Calu3 (cell line): Measurements from ENCODE around the gene LHX4. TPM values are rescaled to one million over a fixed set of nuclear protein-coding genes. Genes with fewer than 3 reads are reported as not detected.

Experiments
- BruUV-seq: library from RNA; stranded (reverse); fragments of 400-500 nt; replicated peaks from 2 replicates; lab custom pipeline; 2021; lab: Mats Ljungman, UMichigan
- CTCF ChIA-PET: fragments of 300-600 bp; sonication (Branson Sonifier 250); formaldehyde crosslinking; loops from one replicate; lab custom pipeline; 2022; ENCODE audit warnings: antibody characterized with exemption; lab: Charles Lee
- DNase-seq: peaks from one replicate; pipeline ENCODE4 v3.0.0; 2022
- H3K27ac Mint-ChIP-seq: one replicate; pipeline ENCODE4 v1.8.0; 2022; ENCODE audit warnings: mixed read lengths; ENCODE audit not compliant: unreplicated experiment
- H3K27me3 Mint-ChIP-seq: one replicate; pipeline ENCODE4 v1.8.0; 2022; ENCODE audit warnings: mixed read lengths; ENCODE audit not compliant: unreplicated experiment
- H3K36me3 Mint-ChIP-seq: one replicate; pipeline ENCODE4 v1.8.0; 2022; ENCODE audit warnings: mild to moderate bottlenecking, moderate library complexity, mixed read lengths; ENCODE audit not compliant: insufficient read depth, unreplicated experiment
- H3K4me1 Mint-ChIP-seq: one replicate; pipeline ENCODE4 v1.8.0; 2022; ENCODE audit warnings: mild to moderate bottlenecking, low read depth, mixed read lengths; ENCODE audit not compliant: unreplicated experiment
- H3K4me3 Mint-ChIP-seq: one replicate; pipeline ENCODE4 v1.8.0; 2022; ENCODE audit warnings: mild to moderate bottlenecking, low read depth, moderate library complexity, mixed read lengths; ENCODE audit not compliant: unreplicated experiment
- H3K9me3 Mint-ChIP-seq: one replicate; pipeline ENCODE4 v1.8.0; 2022; ENCODE audit warnings: low read depth, mixed read lengths; ENCODE audit not compliant: unreplicated experiment
- intact Hi-C: fragments of 100-400 bp; cut with micrococcal nuclease; formaldehyde crosslinking; loops from one replicate; pipeline ENCODE4 v1.10.0; 2022; ENCODE audit not compliant: unreplicated experiment
- total RNA-seq: library from RNA; stranded (reverse); gene quantifications from 2 replicates; pipeline ENCODE4 v1.2.3, GENCODE V29; 2022
- TF ChIP-seq, protein P1 (sequence below): fragments of 200-600 bp; IDR thresholded peaks from one replicate; pipeline ENCODE4 v1.8.0; 2022; ENCODE audit warnings: antibody characterized with exemption; ENCODE audit not compliant: unreplicated experiment

The LHX4 gene
- total RNA-seq, 1 experiment from 2014 or later = 0.19 TPM

DNA sequence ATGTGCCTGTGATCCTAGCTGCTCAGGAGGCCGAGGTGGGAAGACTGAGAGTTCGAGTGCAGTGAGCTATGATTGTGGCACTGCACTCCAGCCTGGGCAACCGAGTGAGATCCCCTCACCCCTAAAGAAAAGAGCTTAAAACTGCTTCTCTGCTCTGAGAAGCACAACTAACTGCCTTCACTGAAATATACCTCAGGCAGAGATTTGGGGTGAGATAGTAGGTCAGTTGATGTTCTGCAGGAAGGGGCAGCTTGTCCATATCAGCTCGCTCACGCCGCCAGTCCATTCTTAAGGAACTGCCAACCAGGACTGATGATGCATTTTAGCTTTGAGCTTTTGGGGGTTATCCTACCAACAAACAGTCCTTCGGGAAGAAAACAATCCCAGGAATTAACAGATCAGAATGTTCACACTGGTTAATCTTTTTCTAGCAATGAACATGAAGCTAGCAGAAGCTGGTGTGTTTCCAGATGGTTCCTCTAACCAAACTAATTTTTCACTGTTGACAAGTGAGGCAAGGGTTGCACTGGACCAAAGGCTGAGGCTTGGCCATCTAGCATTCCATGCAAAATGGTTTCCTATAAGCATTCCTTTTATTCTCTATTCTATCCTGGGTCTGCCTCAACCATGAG is 31.6 kb downstream of the LHX4 start:
- no TSS peak for BruUV-seq
- H3K4me3 Mint-ChIP-seq = no peak overlapping the region
- TF ChIP-seq, protein P1, sequence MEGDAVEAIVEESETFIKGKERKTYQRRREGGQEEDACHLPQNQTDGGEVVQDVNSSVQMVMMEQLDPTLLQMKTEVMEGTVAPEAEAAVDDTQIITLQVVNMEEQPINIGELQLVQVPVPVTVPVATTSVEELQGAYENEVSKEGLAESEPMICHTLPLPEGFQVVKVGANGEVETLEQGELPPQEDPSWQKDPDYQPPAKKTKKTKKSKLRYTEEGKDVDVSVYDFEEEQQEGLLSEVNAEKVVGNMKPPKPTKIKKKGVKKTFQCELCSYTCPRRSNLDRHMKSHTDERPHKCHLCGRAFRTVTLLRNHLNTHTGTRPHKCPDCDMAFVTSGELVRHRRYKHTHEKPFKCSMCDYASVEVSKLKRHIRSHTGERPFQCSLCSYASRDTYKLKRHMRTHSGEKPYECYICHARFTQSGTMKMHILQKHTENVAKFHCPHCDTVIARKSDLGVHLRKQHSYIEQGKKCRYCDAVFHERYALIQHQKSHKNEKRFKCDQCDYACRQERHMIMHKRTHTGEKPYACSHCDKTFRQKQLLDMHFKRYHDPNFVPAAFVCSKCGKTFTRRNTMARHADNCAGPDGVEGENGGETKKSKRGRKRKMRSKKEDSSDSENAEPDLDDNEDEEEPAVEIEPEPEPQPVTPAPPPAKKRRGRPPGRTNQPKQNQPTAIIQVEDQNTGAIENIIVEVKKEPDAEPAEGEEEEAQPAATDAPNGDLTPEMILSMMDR = no peak
- intact Hi-C loops = no loop called here
- H3K27ac Mint-ChIP-seq = no peak overlapping the region
- H3K36me3 Mint-ChIP-seq = peaks cover 8% of the 10 kb centered on the region
- CTCF ChIA-PET = interaction anchor here (1.3 to 1.5 kb wide), 3 partner anchors 8 to 240 kb away, joined by 3 to 7 read pairs (median 4); no protein-coding TSS in a partner anchor
- no peak for DNase-seq
- no peaks in the 10 kb centered on the region for H3K9me3 Mint-ChIP-seq
- peaks cover 64% of the 10 kb centered on the region for H3K27me3 Mint-ChIP-seq
- no peaks in the 10 kb centered on the region for H3K4me1 Mint-ChIP-seq

DNA sequence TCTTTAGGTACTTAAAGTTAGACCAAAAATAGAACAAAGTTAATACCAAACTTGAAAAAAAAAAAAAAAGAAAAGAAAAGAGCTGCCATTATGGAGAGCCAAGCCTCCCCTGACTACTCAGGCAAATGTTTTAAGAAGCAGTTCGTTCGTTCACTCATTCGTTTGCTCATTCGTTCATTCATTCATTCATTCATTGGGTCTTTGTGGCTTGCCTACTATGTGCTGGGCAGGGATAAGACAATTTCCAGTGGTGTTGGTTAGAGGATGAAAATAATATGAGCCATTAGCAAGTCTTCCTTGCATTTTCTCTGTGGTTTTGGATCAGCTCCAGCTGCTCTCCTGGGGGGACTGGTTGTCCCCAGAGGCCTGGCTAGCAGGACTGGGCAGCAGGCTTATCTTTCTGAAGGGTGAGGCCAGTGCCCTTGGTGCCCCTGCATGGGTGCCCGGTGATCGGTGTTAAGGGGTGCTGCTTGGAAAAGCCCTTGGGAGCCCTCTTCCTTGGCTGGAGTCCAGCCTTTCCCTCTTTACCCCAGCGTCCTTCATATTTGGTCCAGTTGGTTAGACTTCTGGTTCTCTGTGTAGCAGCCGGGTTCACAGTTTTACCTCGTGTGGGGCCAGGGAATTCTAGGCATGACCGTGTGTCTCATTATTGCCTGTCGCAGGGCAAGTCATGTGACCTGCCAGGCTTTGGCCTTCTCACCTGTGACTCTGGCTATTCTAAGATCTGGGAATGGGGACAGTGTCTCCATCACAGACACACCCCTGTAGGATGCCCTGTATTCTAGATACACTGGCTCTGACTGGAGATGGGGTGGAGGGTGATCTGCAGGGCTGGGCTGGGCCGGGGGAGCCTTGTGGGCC is 32.8 kb downstream of the LHX4 start:
- no peak overlapping the region for H3K4me3 Mint-ChIP-seq
- H3K36me3 Mint-ChIP-seq = peaks cover 8% of the 10 kb centered on the region
- peaks cover 56% of the 10 kb centered on the region for H3K27me3 Mint-ChIP-seq
- no peaks in the 10 kb centered on the region for H3K4me1 Mint-ChIP-seq
- BruUV-seq = no TSS peak
- CTCF ChIA-PET = interaction anchor here (0.7 to 1.3 kb wide), 3 partner anchors 9 to 239 kb away, joined by 3 to 7 read pairs (median 4); no protein-coding TSS in a partner anchor
- H3K9me3 Mint-ChIP-seq = no peaks in the 10 kb centered on the region
- H3K27ac Mint-ChIP-seq = no peak overlapping the region
- intact Hi-C loops = no loop called here
- DNase-seq = no peak
- TF ChIP-seq, protein P1 = no peak

DNA sequence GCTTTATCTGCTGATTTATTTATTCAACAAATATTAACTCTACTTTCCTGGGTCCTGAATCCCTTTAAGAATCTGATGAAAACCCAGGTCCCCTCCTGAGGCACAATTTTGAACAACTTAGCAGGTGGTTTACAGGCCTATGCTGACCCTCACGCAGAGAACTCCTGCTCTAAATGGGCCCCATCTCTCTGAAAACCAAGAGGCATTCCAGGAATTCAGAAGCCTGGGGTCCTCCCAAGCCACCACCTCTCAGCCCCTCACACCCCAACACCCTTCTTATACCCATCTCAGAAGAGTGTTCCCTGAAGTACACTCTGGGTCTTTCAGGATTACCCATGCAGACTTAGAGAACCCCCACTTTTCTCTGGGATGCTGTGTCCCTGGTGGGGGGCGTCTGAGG is 34.5 kb downstream of the LHX4 start:
- H3K4me3 Mint-ChIP-seq = no peak overlapping the region
- peaks cover 9% of the 10 kb centered on the region for H3K36me3 Mint-ChIP-seq
- H3K27me3 Mint-ChIP-seq = peaks cover 39% of the 10 kb centered on the region
- CTCF ChIA-PET = no interaction called here
- DNase-seq = no peak
- TF ChIP-seq, protein P1 = no peak
- H3K4me1 Mint-ChIP-seq = peaks cover 1% of the 10 kb centered on the region
- BruUV-seq = no TSS peak
- H3K9me3 Mint-ChIP-seq = no peaks in the 10 kb centered on the region
- H3K27ac Mint-ChIP-seq = no peak overlapping the region
- intact Hi-C loops = no loop called here

DNA sequence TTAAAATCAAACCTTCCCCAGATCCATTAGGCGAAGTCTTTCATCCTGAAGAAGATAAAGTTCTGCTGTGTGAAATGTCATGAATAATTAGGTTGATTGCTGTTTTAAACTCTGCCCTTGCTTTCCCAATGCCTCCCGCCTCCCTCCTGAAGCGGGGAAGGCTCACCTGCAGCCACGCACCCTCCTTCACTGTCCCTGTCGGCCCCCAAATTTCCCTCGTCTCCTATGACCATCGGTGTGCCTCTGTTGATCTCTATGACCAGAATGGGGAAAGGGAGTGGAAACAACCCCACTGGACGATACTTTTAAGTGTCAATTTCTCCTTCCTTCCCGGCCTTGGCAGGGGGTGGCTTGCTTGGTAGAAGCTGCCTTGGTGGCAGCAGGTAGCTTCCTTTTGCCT is 35.1 kb downstream of the LHX4 start:
- peaks cover 33% of the 10 kb centered on the region for H3K27me3 Mint-ChIP-seq
- peaks cover 5% of the 10 kb centered on the region for H3K36me3 Mint-ChIP-seq
- CTCF ChIA-PET = no interaction called here
- H3K4me1 Mint-ChIP-seq = peaks cover 7% of the 10 kb centered on the region
- intact Hi-C loops = no loop called here
- H3K4me3 Mint-ChIP-seq = no peak overlapping the region
- BruUV-seq = no TSS peak
- TF ChIP-seq, protein P1 = no peak
- H3K27ac Mint-ChIP-seq = no peak overlapping the region
- no peaks in the 10 kb centered on the region for H3K9me3 Mint-ChIP-seq
- no peak for DNase-seq
